ENCODE measurements around the gene KPTN. TPM values are rescaled to one million over a fixed set of nuclear protein-coding genes. Genes with fewer than 3 reads are reported as not detected.

The KPTN gene
- total RNA-seq, 1 donor = 4.0 TPM

GRCh38 chr19:47490847-47491246 is 6.8 kb upstream of the KPTN start:
- H3K27ac ChIP-seq (ENCODE audit: low read depth, low read length) = no peak overlapping the region
- no peak overlapping the region for H3K4me3 ChIP-seq (ENCODE audit: insufficient read depth, low read length)
- peaks cover 5% of the 10 kb centered on the region for H4K20me1 ChIP-seq (ENCODE audit: insufficient read depth, low read length)
- TF ChIP-seq, protein P1, sequence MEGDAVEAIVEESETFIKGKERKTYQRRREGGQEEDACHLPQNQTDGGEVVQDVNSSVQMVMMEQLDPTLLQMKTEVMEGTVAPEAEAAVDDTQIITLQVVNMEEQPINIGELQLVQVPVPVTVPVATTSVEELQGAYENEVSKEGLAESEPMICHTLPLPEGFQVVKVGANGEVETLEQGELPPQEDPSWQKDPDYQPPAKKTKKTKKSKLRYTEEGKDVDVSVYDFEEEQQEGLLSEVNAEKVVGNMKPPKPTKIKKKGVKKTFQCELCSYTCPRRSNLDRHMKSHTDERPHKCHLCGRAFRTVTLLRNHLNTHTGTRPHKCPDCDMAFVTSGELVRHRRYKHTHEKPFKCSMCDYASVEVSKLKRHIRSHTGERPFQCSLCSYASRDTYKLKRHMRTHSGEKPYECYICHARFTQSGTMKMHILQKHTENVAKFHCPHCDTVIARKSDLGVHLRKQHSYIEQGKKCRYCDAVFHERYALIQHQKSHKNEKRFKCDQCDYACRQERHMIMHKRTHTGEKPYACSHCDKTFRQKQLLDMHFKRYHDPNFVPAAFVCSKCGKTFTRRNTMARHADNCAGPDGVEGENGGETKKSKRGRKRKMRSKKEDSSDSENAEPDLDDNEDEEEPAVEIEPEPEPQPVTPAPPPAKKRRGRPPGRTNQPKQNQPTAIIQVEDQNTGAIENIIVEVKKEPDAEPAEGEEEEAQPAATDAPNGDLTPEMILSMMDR (IDR thresholded peaks at IDR 0.05; ENCODE audit: extremely low read depth, low read depth, low read length) = no peak
- no peak overlapping the region for H3K4me2 ChIP-seq (ENCODE audit: insufficient read depth, low read length)
- H3K27me3 ChIP-seq (ENCODE audit: insufficient read depth, low read length) = no peaks in the 10 kb centered on the region
- no peak for DNase-seq (ENCODE audit: insufficient read length, low spot score, missing footprints)
- no peaks in the 10 kb centered on the region for H3K4me1 ChIP-seq (ENCODE audit: insufficient read depth, low read length)
- H3K9me3 ChIP-seq (ENCODE audit: low read depth, low read length) = no peaks in the 10 kb centered on the region
- H3K79me2 ChIP-seq (ENCODE audit: insufficient read depth, low read length) = peaks cover 9% of the 10 kb centered on the region
- no peak overlapping the region for H2AFZ ChIP-seq (ENCODE audit: low read length)
- H3K36me3 ChIP-seq (ENCODE audit: insufficient read depth, low read length) = peaks cover 42% of the 10 kb centered on the region

- H3K79me2 ChIP-seq (ENCODE audit: insufficient read depth, low read length) = peaks cover 7% of the 10 kb centered on the region
- no peak overlapping the region for H3K4me3 ChIP-seq (ENCODE audit: insufficient read depth, low read length)
- H3K27ac ChIP-seq (ENCODE audit: low read depth, low read length) = no peak overlapping the region
- H3K27me3 ChIP-seq (ENCODE audit: insufficient read depth, low read length) = no peaks in the 10 kb centered on the region
- peaks cover 42% of the 10 kb centered on the region for H3K36me3 ChIP-seq (ENCODE audit: insufficient read depth, low read length)
- DNase-seq (ENCODE audit: insufficient read length, low spot score, missing footprints) = no peak
- no peaks in the 10 kb centered on the region for H3K9me3 ChIP-seq (ENCODE audit: low read depth, low read length)
- TF ChIP-seq, protein P1 (IDR thresholded peaks at IDR 0.05; ENCODE audit: extremely low read depth, low read depth, low read length) = no peak
- peaks cover 2% of the 10 kb centered on the region for H4K20me1 ChIP-seq (ENCODE audit: insufficient read depth, low read length)
- H3K4me2 ChIP-seq (ENCODE audit: insufficient read depth, low read length) = no peak overlapping the region
- H2AFZ ChIP-seq (ENCODE audit: low read length) = no peak overlapping the region
- no peaks in the 10 kb centered on the region for H3K4me1 ChIP-seq (ENCODE audit: insufficient read depth, low read length)
These were observed 6.0 kb upstream of the KPTN start for GRCh38 chr19:47490031-47490430.

GRCh38 chr19:47489072-47489914 is 5.3 kb upstream of the KPTN start:
- Histone ChIP-seq H3K4me2 (ENCODE audit: insufficient read depth, low read length) (no peak overlapping the region), H3K27ac (ENCODE audit: low read depth, low read length) (no peak overlapping the region), H3K27me3 (ENCODE audit: insufficient read depth, low read length) (no peaks in the 10 kb centered on the region), H3K4me1 (ENCODE audit: insufficient read depth, low read length) (no peaks in the 10 kb centered on the region), H3K4me3 (ENCODE audit: insufficient read depth, low read length) (no peak overlapping the region), H3K36me3 (ENCODE audit: insufficient read depth, low read length) (peaks cover 42% of the 10 kb centered on the region), H3K79me2 (ENCODE audit: insufficient read depth, low read length) (peaks cover 3% of the 10 kb centered on the region), H4K20me1 (ENCODE audit: insufficient read depth, low read length) (peaks cover 2% of the 10 kb centered on the region), H2AFZ (ENCODE audit: low read length) (no peak overlapping the region), H3K9me3 (ENCODE audit: low read depth, low read length) (no peaks in the 10 kb centered on the region)
- TF ChIP-seq, protein P1 (IDR thresholded peaks at IDR 0.05; ENCODE audit: extremely low read depth, low read depth, low read length) = no peak
- peak; percentile 95 for DNase-seq (ENCODE audit: insufficient read length, low spot score, missing footprints)

All from osteoblast (primary cell).